Karpas-422 (cell line): Measurements from ENCODE around the gene KYAT1. TPM values are rescaled to one million over a fixed set of nuclear protein-coding genes. Genes with fewer than 3 reads are reported as not detected.

Source experiments
- DNase-seq: peaks from one replicate; pipeline ENCODE4 v3.0.0-alpha.2; 2015
- H2AFZ ChIP-seq: fragments of 200-600 bp; sonication (generic); 2 replicates; pipeline ENCODE4 v1.6.1; 2014; ENCODE audit warnings: antibody characterized with exemption, low read length, mixed read lengths
- H3K27ac ChIP-seq: fragments of 200-600 bp; sonication (generic); 2 replicates; pipeline ENCODE4 v1.5.1; 2014; ENCODE audit warnings: mild to moderate bottlenecking, low read length, moderate library complexity
- H3K27me3 ChIP-seq: fragments of 200-600 bp; sonication (generic); 2 replicates; pipeline ENCODE4 v1.6.1; 2014; ENCODE audit warnings: low read length, mixed read lengths
- H3K36me3 ChIP-seq: fragments of 200-600 bp; sonication (generic); 2 replicates; pipeline ENCODE4 v1.6.1; 2014; ENCODE audit warnings: low read length, mixed read lengths; ENCODE audit not compliant: insufficient read depth
- H3K4me1 ChIP-seq: fragments of 200-600 bp; sonication (generic); 2 replicates; pipeline ENCODE4 v1.6.1; 2014; ENCODE audit warnings: mild to moderate bottlenecking, low read length, mixed read lengths
- H3K4me2 ChIP-seq: fragments of 200-600 bp; sonication (generic); 2 replicates; pipeline ENCODE4 v1.6.1; 2014; ENCODE audit warnings: low read length, low read depth, mild to moderate bottlenecking; ENCODE audit not compliant: poor library complexity, severe bottlenecking
- H3K4me3 ChIP-seq: fragments of 200-600 bp; sonication (generic); 2 replicates; pipeline ENCODE4 v1.5.1; 2014; ENCODE audit warnings: mild to moderate bottlenecking, antibody characterized with exemption, low read length, mixed read lengths
- H3K79me2 ChIP-seq: fragments of 200-600 bp; sonication (generic); 2 replicates; pipeline ENCODE4 v1.6.1; 2014; ENCODE audit warnings: mild to moderate bottlenecking, low read length, mixed read lengths
- H3K9ac ChIP-seq: fragments of 200-600 bp; sonication (generic); 2 replicates; pipeline ENCODE4 v1.6.0; 2014; ENCODE audit warnings: low read length
- H3K9me2 ChIP-seq: fragments of 200-600 bp; sonication (generic), shearing (Covaris generic); replicated peaks from 2 replicates; pipeline ENCODE4 v1.6.0; 2014; ENCODE audit warnings: mild to moderate bottlenecking, low read length, moderate library complexity; ENCODE audit not compliant: insufficient read depth
- H3K9me3 ChIP-seq: fragments of 300-700, 200-600 bp; sonication (generic); 2 replicates; pipeline ENCODE4 v1.6.1; 2014; ENCODE audit warnings: low read length, mixed read lengths
- H4K20me1 ChIP-seq: fragments of 200-600 bp; sonication (generic); 2 replicates; pipeline ENCODE4 v1.6.1; 2014; ENCODE audit warnings: mild to moderate bottlenecking, antibody characterized with exemption, low read length, low read depth; ENCODE audit not compliant: insufficient read depth
- total RNA-seq: library from RNA; depleted of rRNA; stranded (reverse); fragments of >200 nt; shearing (Covaris generic); gene quantifications from 2 replicates; pipeline ENCODE4 v1.2.3, GENCODE V29; 2014; ENCODE audit warnings: low replicate concordance

KYAT1 gene
- total RNA-seq, 1 experiment from 2014 or later = 26.8 TPM

- no peak overlapping the region for H3K4me2 ChIP-seq
- H3K9me3 ChIP-seq = no peaks in the 10 kb centered on the region
- no peak for DNase-seq
- H3K36me3 ChIP-seq = no peaks in the 10 kb centered on the region
- H2AFZ ChIP-seq = no peak overlapping the region
- peaks cover 17% of the 10 kb centered on the region for H3K4me1 ChIP-seq
- no peaks in the 10 kb centered on the region for H3K27me3 ChIP-seq
- H3K27ac ChIP-seq = no peak overlapping the region
- peaks cover 6% of the 10 kb centered on the region; the same call in 1 of the 2 replicates for H3K79me2 ChIP-seq
- no peak overlapping the region for H3K9ac ChIP-seq
- H3K4me3 ChIP-seq = no peak overlapping the region
- no peaks in the 10 kb centered on the region for H4K20me1 ChIP-seq
- H3K9me2 ChIP-seq = no peaks in the 10 kb centered on the region
Observed at GRCh38 chr9:128894764-128895163, 13.0 kb upstream of the KYAT1 start.

GRCh38 chr9:128893354-128893753, 11.6 kb upstream of the KYAT1 start:
- H3K27me3 ChIP-seq = no peaks in the 10 kb centered on the region
- H3K9me3 ChIP-seq = no peaks in the 10 kb centered on the region
- peaks cover 7% of the 10 kb centered on the region; the same call in 1 of the 2 replicates for H3K79me2 ChIP-seq
- H3K9ac ChIP-seq = no peak overlapping the region
- no peak overlapping the region for H3K27ac ChIP-seq
- H3K9me2 ChIP-seq = no peaks in the 10 kb centered on the region
- no peak overlapping the region for H3K4me3 ChIP-seq
- no peak overlapping the region for H2AFZ ChIP-seq
- no peak overlapping the region for H3K4me2 ChIP-seq
- DNase-seq = no peak
- H3K36me3 ChIP-seq = no peaks in the 10 kb centered on the region
- H4K20me1 ChIP-seq = no peaks in the 10 kb centered on the region
- H3K4me1 ChIP-seq = peaks cover 17% of the 10 kb centered on the region

- Histone ChIP-seq H4K20me1 (no peaks in the 10 kb centered on the region), H3K4me2 (no peak overlapping the region), H3K36me3 (no peaks in the 10 kb centered on the region), H3K9ac (no peak overlapping the region), H3K4me3 (no peak overlapping the region), H3K4me1 (peaks cover 17% of the 10 kb centered on the region), H3K27me3 (no peaks in the 10 kb centered on the region), H2AFZ (no peak overlapping the region), H3K9me2 (no peaks in the 10 kb centered on the region), H3K27ac (no peak overlapping the region), H3K79me2 (peaks cover 10% of the 10 kb centered on the region; the same call in 1 of the 2 replicates), H3K9me3 (no peaks in the 10 kb centered on the region)
- DNase-seq = no peak
Observed at GRCh38 chr9:128892221-128892921, 10.6 kb upstream of the KYAT1 start.

- H3K9ac ChIP-seq = no peak overlapping the region
- H3K27ac ChIP-seq = no peak overlapping the region
- H3K4me3 ChIP-seq = no peak overlapping the region
- no peak overlapping the region for H3K4me2 ChIP-seq
- no peak for DNase-seq
- H3K36me3 ChIP-seq = no peaks in the 10 kb centered on the region; the same call in 1 of the 2 replicates
- H3K27me3 ChIP-seq = no peaks in the 10 kb centered on the region
- H2AFZ ChIP-seq = no peak overlapping the region
- H3K9me3 ChIP-seq = no peaks in the 10 kb centered on the region
- peaks cover 17% of the 10 kb centered on the region for H3K4me1 ChIP-seq
- peaks cover 12% of the 10 kb centered on the region; the same call in 1 of the 2 replicates for H3K79me2 ChIP-seq
- H3K9me2 ChIP-seq = no peaks in the 10 kb centered on the region
- no peaks in the 10 kb centered on the region for H4K20me1 ChIP-seq
Observed at GRCh38 chr9:128891321-128892220, 9.8 kb upstream of the KYAT1 start.

- no peak overlapping the region for H3K4me3 ChIP-seq
- no peaks in the 10 kb centered on the region for H4K20me1 ChIP-seq
- H3K9ac ChIP-seq = no peak overlapping the region
- H3K4me1 ChIP-seq = peaks cover 7% of the 10 kb centered on the region
- H3K27ac ChIP-seq = no peak overlapping the region
- no peaks in the 10 kb centered on the region for H3K27me3 ChIP-seq
- no peaks in the 10 kb centered on the region for H3K9me3 ChIP-seq
- DNase-seq = no peak
- no peaks in the 10 kb centered on the region for H3K9me2 ChIP-seq
- H2AFZ ChIP-seq = no peak overlapping the region
- no peaks in the 10 kb centered on the region; the same call in 1 of the 2 replicates for H3K36me3 ChIP-seq
- no peak overlapping the region for H3K4me2 ChIP-seq
- peaks cover 40% of the 10 kb centered on the region for H3K79me2 ChIP-seq
Observed at GRCh38 chr9:128887914-128888350, 6.2 kb upstream of the KYAT1 start.

- DNase-seq = no peak
- Histone ChIP-seq H2AFZ (no peak overlapping the region), H3K9me3 (no peaks in the 10 kb centered on the region), H3K9me2 (no peaks in the 10 kb centered on the region), H3K79me2 (peaks cover 48% of the 10 kb centered on the region), H3K27ac (no peak overlapping the region), H4K20me1 (no peaks in the 10 kb centered on the region; the same call in 1 of the 2 replicates), H3K36me3 (no peaks in the 10 kb centered on the region; the same call in 1 of the 2 replicates), H3K4me2 (no peak overlapping the region), H3K27me3 (no peaks in the 10 kb centered on the region), H3K9ac (no peak overlapping the region), H3K4me3 (no peak overlapping the region), H3K4me1 (peaks cover 8% of the 10 kb centered on the region)
Observed at GRCh38 chr9:128887049-128887448, 5.3 kb upstream of the KYAT1 start.

GRCh38 chr9:128886211-128886891, 4.6 kb upstream of the KYAT1 start:
- Histone ChIP-seq H3K4me1 (peaks cover 8% of the 10 kb centered on the region), H3K9me2 (no peaks in the 10 kb centered on the region), H3K27me3 (no peaks in the 10 kb centered on the region), H2AFZ (no peak overlapping the region), H3K4me3 (no peak overlapping the region), H3K4me2 (no peak overlapping the region), H3K9me3 (no peaks in the 10 kb centered on the region), H3K36me3 (no peaks in the 10 kb centered on the region; the same call in 1 of the 2 replicates), H3K79me2 (peaks cover 45% of the 10 kb centered on the region), H3K9ac (no peak overlapping the region), H4K20me1 (no peaks in the 10 kb centered on the region; the same call in 1 of the 2 replicates), H3K27ac (no peak overlapping the region)
- DNase-seq = no peak
